WTC11 (cell line): ENCODE data around the gene KIF20B. TPM values are rescaled to one million over a fixed set of nuclear protein-coding genes. Genes with fewer than 3 reads are reported as not detected.

Source experiments
- ATAC-seq: fragments of 200-7000 bp; cut with Tn5 transposase; 2 replicates; pipeline ENCODE4 v1.10.0; 2021; ENCODE audit warnings: mild to moderate bottlenecking, moderate library complexity
- CTCF ChIA-PET: fragments of 300-600 bp; sonication (Branson Sonifier 250); formaldehyde crosslinking; loops from one replicate; lab custom pipeline; 2021; ENCODE audit warnings: antibody characterized with exemption; lab: Charles Lee
- POLR2A ChIA-PET: fragments of 350-600 bp; sonication (Branson Sonifier 250); formaldehyde crosslinking; loops from one replicate; lab custom pipeline; 2021; ENCODE audit warnings: antibody characterized with exemption; lab: Charles Lee
- DNase-seq: peaks from one replicate; pipeline ENCODE4 v3.0.0; 2021; ENCODE audit warnings: low spot score
- H3K27ac Mint-ChIP-seq: 2 replicates; pipeline ENCODE4 v1.8.0; 2021; ENCODE audit warnings: mixed read lengths
- H3K27me3 Mint-ChIP-seq: 2 replicates; pipeline ENCODE4 v1.8.0; 2021; ENCODE audit warnings: low read depth, mild to moderate bottlenecking, moderate library complexity, mixed read lengths
- H3K36me3 Mint-ChIP-seq: 2 replicates; pipeline ENCODE4 v1.8.0; 2021; ENCODE audit warnings: mixed read lengths
- H3K4me1 Mint-ChIP-seq: 2 replicates; pipeline ENCODE4 v1.8.0; 2022; ENCODE audit warnings: mixed read lengths
- H3K4me3 Mint-ChIP-seq: 2 replicates; pipeline ENCODE4 v1.8.0; 2021; ENCODE audit warnings: mild to moderate bottlenecking, moderate library complexity, mixed read lengths
- H3K9me3 Mint-ChIP-seq: 2 replicates; pipeline ENCODE4 v1.8.0; 2021; ENCODE audit warnings: mixed read lengths
- ATF1 ChIP-seq: sonication (generic); formaldehyde crosslinking; IDR thresholded peaks from 2 replicates; pipeline ENCODE4 v1.8.1; 2023; ENCODE audit warnings: mild to moderate bottlenecking, moderate library complexity, missing genetic modification reagents
- CDX4 ChIP-seq: fragments of 250-450 bp; sonication (Bioruptor Pico); IDR thresholded peaks from 2 replicates; pipeline ENCODE4 v1.9.0; 2021; ENCODE audit warnings: moderate library complexity, mild to moderate bottlenecking, inconsistent platforms, borderline replicate concordance
- CREB1 ChIP-seq: sonication (generic); formaldehyde crosslinking; IDR thresholded peaks from 2 replicates; pipeline ENCODE4 v1.8.0; 2023; ENCODE audit warnings: mild to moderate bottlenecking, missing genetic modification reagents
- ELF4 ChIP-seq: sonication (generic); formaldehyde crosslinking; IDR thresholded peaks from 2 replicates; pipeline ENCODE4 v1.8.1; 2022; ENCODE audit warnings: low read depth, mild to moderate bottlenecking, moderate library complexity, missing genetic modification reagents
- ESRRA ChIP-seq: sonication (generic); formaldehyde crosslinking; IDR thresholded peaks from 2 replicates; pipeline ENCODE4 v1.8.1; 2022; ENCODE audit warnings: mild to moderate bottlenecking, missing genetic modification reagents, borderline replicate concordance
- ETV6 ChIP-seq: sonication (generic); formaldehyde crosslinking; IDR thresholded peaks from 2 replicates; pipeline ENCODE4 v1.8.1; 2022; ENCODE audit warnings: mild to moderate bottlenecking, missing genetic modification reagents
- GABPB1 ChIP-seq: sonication (generic); formaldehyde crosslinking; IDR thresholded peaks from 2 replicates; pipeline ENCODE4 v1.8.1; 2023; ENCODE audit warnings: mild to moderate bottlenecking, missing genetic modification reagents
- NFYB ChIP-seq: sonication (generic); formaldehyde crosslinking; conservative IDR thresholded peaks from 2 replicates; pipeline ENCODE4 v1.8.0; 2022; ENCODE audit warnings: low read depth, missing genetic modification reagents
- PREB ChIP-seq: sonication (generic); formaldehyde crosslinking; IDR thresholded peaks from 2 replicates; pipeline ENCODE4 v1.8.1; 2022; ENCODE audit warnings: mild to moderate bottlenecking, missing genetic modification reagents, moderate library complexity, borderline replicate concordance
- RELA ChIP-seq: sonication (generic); formaldehyde crosslinking; IDR thresholded peaks from 2 replicates; pipeline ENCODE4 v1.8.1; 2022; ENCODE audit warnings: missing genetic modification reagents, mild to moderate bottlenecking, borderline replicate concordance
- SMAD3 ChIP-seq: sonication (generic); formaldehyde crosslinking; IDR thresholded peaks from 2 replicates; pipeline ENCODE4 v1.8.0; 2022; ENCODE audit warnings: missing genetic modification reagents, mild to moderate bottlenecking, borderline replicate concordance
- ZNF121 ChIP-seq: sonication (generic); formaldehyde crosslinking; IDR thresholded peaks from 2 replicates; pipeline ENCODE4 v1.8.0; 2023; ENCODE audit warnings: missing genetic modification reagents
- ZNF219 ChIP-seq: sonication (generic); formaldehyde crosslinking; IDR thresholded peaks from 2 replicates; pipeline ENCODE4 v1.8.0; 2023; ENCODE audit warnings: missing genetic modification reagents, mild to moderate bottlenecking, borderline replicate concordance
- ZNF281 ChIP-seq: sonication (generic); formaldehyde crosslinking; IDR thresholded peaks from 2 replicates; pipeline ENCODE4 v1.8.0; 2023; ENCODE audit warnings: mild to moderate bottlenecking, missing genetic modification reagents
- total RNA-seq: library from RNA; stranded (reverse); gene quantifications from 3 replicates; pipeline ENCODE4 v1.2.3, GENCODE V29; 2021
- TF ChIP-seq, protein P1 (sequence below): fragments of 250-450 bp; sonication (Bioruptor Pico); IDR thresholded peaks from 2 replicates; pipeline ENCODE4 v1.9.0; 2021; ENCODE audit warnings: mild to moderate bottlenecking
- TF ChIP-seq, protein P2 (sequence below): sonication (generic); formaldehyde crosslinking; IDR thresholded peaks from 2 replicates; pipeline ENCODE4 v1.8.1; 2023; ENCODE audit warnings: mild to moderate bottlenecking, missing genetic modification reagents, moderate library complexity

KIF20B gene
- total RNA-seq, 1 experiment from 2014 or later, result 70.2 TPM

DNA sequence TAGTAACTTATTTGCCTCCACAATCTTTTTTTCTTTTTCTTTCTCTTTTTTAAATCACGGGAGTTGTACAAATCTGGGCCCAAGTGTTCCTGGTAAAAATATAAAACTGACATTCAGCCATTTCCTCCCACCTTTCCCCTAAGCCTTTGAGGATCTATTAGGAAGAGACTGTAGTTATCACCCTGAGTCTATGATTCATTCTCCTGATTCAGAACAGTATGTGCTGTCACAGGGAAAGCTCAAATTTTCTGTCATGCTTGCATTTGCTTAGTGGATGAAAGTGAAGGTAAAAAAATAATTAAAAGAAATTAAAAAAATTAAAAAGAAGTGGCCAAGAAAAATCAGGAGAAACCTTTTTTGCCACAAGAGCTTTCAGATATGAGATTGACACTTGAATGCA lies 71.7 kb downstream of the KIF20B start:
- Mint-ChIP-seq H3K27ac (no peak overlapping the region), H3K27me3 (no peaks in the 10 kb centered on the region), H3K4me1 (no peaks in the 10 kb centered on the region), H3K36me3 (peaks cover 48% of the 10 kb centered on the region), H3K4me3 (no peak overlapping the region), H3K9me3 (no peaks in the 10 kb centered on the region)
- no peak for ATAC-seq
- ChIA-PET CTCF (no interaction called here), POLR2A (no interaction called here)
- no peak for DNase-seq
- TF ChIP-seq CREB1 (CRISPR knock-in tag) (no peak), ESRRA (CRISPR knock-in tag) (no peak), CDX4 (CRISPR knock-in tag) (no peak)

GRCh38 chr10:89776665-89777064 lies 75.3 kb downstream of the KIF20B start:
- Mint-ChIP-seq H3K27me3 (no peaks in the 10 kb centered on the region), H3K9me3 (no peaks in the 10 kb centered on the region), H3K4me1 (peaks cover 3% of the 10 kb centered on the region; the same call in 1 of the 2 replicates), H3K4me3 (no peak overlapping the region), H3K27ac (no peak overlapping the region), H3K36me3 (peaks cover 37% of the 10 kb centered on the region)
- DNase-seq, result no peak
- ATAC-seq, result no peak
- TF ChIP-seq SMAD3 (no peak), ZNF219 (no peak), NFYB (CRISPR knock-in tag) (no peak), RELA (CRISPR knock-in tag) (no peak), ELF4 (no peak)
- TF ChIP-seq, protein P1, sequence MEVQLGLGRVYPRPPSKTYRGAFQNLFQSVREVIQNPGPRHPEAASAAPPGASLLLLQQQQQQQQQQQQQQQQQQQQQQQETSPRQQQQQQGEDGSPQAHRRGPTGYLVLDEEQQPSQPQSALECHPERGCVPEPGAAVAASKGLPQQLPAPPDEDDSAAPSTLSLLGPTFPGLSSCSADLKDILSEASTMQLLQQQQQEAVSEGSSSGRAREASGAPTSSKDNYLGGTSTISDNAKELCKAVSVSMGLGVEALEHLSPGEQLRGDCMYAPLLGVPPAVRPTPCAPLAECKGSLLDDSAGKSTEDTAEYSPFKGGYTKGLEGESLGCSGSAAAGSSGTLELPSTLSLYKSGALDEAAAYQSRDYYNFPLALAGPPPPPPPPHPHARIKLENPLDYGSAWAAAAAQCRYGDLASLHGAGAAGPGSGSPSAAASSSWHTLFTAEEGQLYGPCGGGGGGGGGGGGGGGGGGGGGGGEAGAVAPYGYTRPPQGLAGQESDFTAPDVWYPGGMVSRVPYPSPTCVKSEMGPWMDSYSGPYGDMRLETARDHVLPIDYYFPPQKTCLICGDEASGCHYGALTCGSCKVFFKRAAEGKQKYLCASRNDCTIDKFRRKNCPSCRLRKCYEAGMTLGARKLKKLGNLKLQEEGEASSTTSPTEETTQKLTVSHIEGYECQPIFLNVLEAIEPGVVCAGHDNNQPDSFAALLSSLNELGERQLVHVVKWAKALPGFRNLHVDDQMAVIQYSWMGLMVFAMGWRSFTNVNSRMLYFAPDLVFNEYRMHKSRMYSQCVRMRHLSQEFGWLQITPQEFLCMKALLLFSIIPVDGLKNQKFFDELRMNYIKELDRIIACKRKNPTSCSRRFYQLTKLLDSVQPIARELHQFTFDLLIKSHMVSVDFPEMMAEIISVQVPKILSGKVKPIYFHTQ, result no peak
- CTCF ChIA-PET, result no interaction called here
- POLR2A ChIA-PET, result no interaction called here

DNA sequence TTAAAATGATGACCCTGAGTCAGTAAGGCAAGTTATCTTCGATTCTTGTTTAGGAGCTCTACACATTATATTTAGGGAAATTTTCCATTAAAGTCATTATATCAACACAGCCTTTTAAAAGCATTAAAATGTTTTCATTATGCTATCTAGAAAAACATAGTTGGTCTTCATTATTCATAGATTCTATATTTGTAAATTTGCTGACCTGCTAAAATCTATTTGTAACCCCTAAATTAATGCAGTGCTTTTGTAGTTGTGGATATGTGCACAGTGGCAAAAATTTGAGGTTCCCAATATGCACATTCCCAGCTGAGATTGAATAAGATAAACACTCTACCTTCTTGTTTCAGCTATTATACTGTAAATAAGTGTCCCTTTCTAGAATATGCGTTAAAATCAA lies 81.1 kb downstream of the KIF20B start:
- ATAC-seq, result no peak
- TF ChIP-seq, protein P2, sequence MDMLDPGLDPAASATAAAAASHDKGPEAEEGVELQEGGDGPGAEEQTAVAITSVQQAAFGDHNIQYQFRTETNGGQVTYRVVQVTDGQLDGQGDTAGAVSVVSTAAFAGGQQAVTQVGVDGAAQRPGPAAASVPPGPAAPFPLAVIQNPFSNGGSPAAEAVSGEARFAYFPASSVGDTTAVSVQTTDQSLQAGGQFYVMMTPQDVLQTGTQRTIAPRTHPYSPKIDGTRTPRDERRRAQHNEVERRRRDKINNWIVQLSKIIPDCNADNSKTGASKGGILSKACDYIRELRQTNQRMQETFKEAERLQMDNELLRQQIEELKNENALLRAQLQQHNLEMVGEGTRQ (CRISPR knock-in tag), result no peak
- no peak for TF ChIP-seq ZNF121 (CRISPR knock-in tag)
- TF ChIP-seq ZNF281 (CRISPR knock-in tag), result no peak
- TF ChIP-seq ATF1 (CRISPR knock-in tag), result no peak
- TF ChIP-seq GABPB1 (CRISPR knock-in tag), result no peak
- no peak for TF ChIP-seq PREB (CRISPR knock-in tag)
- TF ChIP-seq ETV6 (CRISPR knock-in tag), result no peak
- DNase-seq, result no peak
- H3K27ac Mint-ChIP-seq, result peak overlapping the region; percentile 40; the same call in 1 of the 2 replicates
- ChIA-PET CTCF (interaction anchor here (2.3 kb wide), 1 partner anchor 71 kb away, joined by 9 read pairs; no protein-coding TSS in a partner anchor), POLR2A (no interaction called here)
- peaks cover 7% of the 10 kb centered on the region for H3K9me3 Mint-ChIP-seq
- H3K27me3 Mint-ChIP-seq, result no peaks in the 10 kb centered on the region
- peaks cover 8% of the 10 kb centered on the region for H3K36me3 Mint-ChIP-seq
- H3K4me1 Mint-ChIP-seq, result peaks cover 34% of the 10 kb centered on the region
- no peak overlapping the region for H3K4me3 Mint-ChIP-seq
